NT2/D1 (cell line): Measurements from ENCODE around the gene CCT3.
A peak's percentile ranks its signal among the peaks of the same experiment; 100 is the strongest.

ENCODE experiments used
- DNase-seq: peaks from one replicate; pipeline ENCODE4 v3.0.0-alpha.2; 2011; ENCODE audit warnings: low read depth, low spot score
- H3K27me3 ChIP-seq: 2 replicates; pipeline ENCODE4 v1.6.0; 2011; ENCODE audit warnings: mild to moderate bottlenecking; ENCODE audit not compliant: insufficient read length, insufficient read depth
- H3K36me3 ChIP-seq: 2 replicates; pipeline ENCODE4 v1.6.1; 2011; ENCODE audit warnings: mild to moderate bottlenecking, low read length, mixed read lengths; ENCODE audit not compliant: insufficient read depth, insufficient read length
- H3K4me1 ChIP-seq: 2 replicates; pipeline ENCODE4 v1.5.1; 2011; ENCODE audit not compliant: insufficient read depth, insufficient read length
- H3K4me3 ChIP-seq: 2 replicates; pipeline ENCODE4 v1.5.1; 2011; ENCODE audit warnings: low read depth; ENCODE audit not compliant: insufficient read length
- H3K9ac ChIP-seq: 2 replicates; pipeline ENCODE4 v1.6.0; 2011; ENCODE audit warnings: low read depth; ENCODE audit not compliant: insufficient read length
- H3K9me3 ChIP-seq: 2 replicates; pipeline ENCODE4 v1.5.1; 2011; ENCODE audit warnings: mild to moderate bottlenecking, low read length; ENCODE audit not compliant: insufficient read depth
- SUZ12 ChIP-seq: IDR thresholded peaks from 2 replicates; pipeline ENCODE4 v1.6.1; 2011; ENCODE audit not compliant: insufficient read length, insufficient read depth; ENCODE audit errors: extremely low read depth
- YY1 ChIP-seq: IDR thresholded peaks from 2 replicates; pipeline ENCODE4 v1.6.1; 2011; ENCODE audit not compliant: insufficient read length, insufficient read depth
- ZNF274 ChIP-seq: IDR thresholded peaks from 2 replicates; pipeline ENCODE4 v1.6.1; 2011; ENCODE audit warnings: mild to moderate bottlenecking, low read depth, low read length

Gene CCT3

DNA sequence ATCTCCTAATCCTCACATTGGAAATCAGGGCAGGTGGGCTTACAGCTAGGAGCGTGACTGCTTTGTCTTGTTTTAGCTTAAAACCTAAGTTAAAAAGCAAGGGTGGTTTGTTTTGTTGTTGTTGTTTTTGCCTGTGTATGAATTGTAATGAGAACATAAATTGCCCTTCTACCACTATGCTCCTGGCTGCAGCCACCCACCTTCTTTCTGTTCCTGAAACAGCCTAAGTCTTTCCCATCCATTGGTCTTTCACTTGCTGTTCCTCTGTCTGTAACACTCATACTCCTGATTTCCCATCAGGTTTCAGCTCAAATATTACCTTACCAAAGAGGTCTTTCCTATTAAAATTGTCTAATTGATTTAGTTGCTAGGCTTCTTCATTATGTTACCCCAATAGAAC, 54.6 kb downstream of the CCT3 start:
- no peaks in the 10 kb centered on the region for H3K9me3 ChIP-seq
- H3K4me3 ChIP-seq, result peak overlapping the region; percentile 80
- DNase-seq, result no peak
- H3K27me3 ChIP-seq, result no peaks in the 10 kb centered on the region
- TF ChIP-seq ZNF274, result no peak
- TF ChIP-seq YY1, result no peak
- no peak for TF ChIP-seq SUZ12
- peak overlapping the region; percentile 95 for H3K9ac ChIP-seq
- peaks cover 76% of the 10 kb centered on the region for H3K36me3 ChIP-seq
- peaks cover 8% of the 10 kb centered on the region for H3K4me1 ChIP-seq

DNA sequence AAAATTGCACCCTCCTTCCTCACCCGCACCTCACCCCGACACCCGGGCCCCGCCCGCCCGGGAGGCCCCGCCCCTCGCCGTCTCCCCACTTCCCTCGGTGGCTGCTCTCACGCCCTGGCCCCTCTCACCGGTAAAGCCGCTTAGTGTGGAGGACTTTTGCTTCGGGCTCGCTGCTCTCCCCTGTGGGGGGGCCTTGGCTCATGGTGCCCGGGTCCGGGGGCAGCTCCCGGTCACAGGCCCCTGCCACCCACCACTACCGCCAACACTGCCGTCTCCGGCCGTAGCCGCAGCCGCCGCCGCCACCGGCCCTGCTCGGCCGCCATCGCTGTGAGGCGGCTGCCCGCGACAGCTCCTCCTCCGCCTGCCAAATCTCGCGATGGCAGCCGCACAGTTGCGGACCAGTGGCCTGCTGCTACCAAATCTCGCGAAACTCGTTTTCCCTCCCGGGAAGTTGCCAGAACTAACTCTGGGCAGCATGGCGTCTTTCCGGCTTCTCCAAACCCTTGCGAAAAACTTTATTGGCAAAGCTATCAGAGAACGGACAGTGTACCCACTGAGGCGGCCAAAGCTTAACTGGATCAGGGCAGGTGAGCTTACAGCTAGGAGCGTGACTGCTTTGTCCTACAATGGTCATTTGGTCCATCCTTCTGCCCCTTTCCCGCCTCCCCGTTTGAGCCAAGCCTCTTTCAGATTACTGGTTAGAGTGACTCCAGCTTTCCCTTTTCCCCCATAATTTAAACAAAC, 55.4 kb downstream of the CCT3 start, which contains the start of gene SMG5:
Gene SMG5 (minus strand): TSS at position 347 of the 744 bp plus-strand sequence. CDS start 145 bp downstream, at position 202.
- Histone ChIP-seq H3K36me3 (peaks cover 77% of the 10 kb centered on the region), H3K9me3 (no peaks in the 10 kb centered on the region)
- TF ChIP-seq SUZ12 (no peak), YY1 (peak; percentile 97)

DNA sequence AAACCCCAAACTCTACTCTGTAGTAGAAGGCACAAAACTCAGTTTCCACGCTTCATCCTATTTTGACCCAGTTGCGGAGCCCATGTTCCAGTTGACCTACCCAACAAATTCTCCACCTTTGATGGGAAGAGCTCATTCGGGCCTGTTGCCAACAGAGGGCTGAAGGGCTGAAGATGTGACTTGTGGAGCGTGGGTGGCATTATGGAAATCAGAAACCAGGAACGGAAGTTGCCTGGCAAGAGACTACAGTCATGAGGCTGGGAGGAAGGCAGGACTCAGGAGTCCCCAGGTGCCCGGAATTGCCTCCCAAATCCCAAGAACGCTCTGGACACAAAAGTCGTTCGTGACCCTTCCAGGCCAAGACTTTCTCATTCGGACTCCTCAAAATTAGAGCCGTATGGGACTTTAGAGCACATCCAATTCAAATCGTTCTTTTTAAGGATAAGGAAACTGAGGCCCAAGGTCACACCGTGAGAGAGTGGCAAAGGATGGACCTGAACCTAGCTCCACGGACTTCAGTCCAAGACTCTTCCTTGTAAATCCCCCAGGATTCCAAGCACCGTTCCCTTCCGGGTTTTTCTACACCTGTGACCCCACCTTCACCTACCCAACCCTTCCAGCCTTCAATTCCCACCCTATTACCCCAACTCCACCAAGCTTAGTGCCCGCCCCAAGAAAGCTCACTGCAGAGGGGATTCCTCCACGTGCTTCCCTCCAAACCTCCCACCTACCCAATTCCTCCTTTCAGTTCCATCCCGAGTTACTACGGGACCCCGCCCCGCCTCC, 56.2 kb downstream of the CCT3 start:
- Histone ChIP-seq H3K4me3 (peak overlapping the region; percentile 80), H3K9me3 (no peaks in the 10 kb centered on the region), H3K4me1 (peaks cover 8% of the 10 kb centered on the region), H3K9ac (peak overlapping the region; percentile 95), H3K36me3 (peaks cover 81% of the 10 kb centered on the region), H3K27me3 (no peaks in the 10 kb centered on the region)
- DNase-seq, result no peak
- no peak for TF ChIP-seq SUZ12
- TF ChIP-seq YY1, result no peak
- TF ChIP-seq ZNF274, result no peak

More for the DNA sequence above, 55.4 kb downstream of the CCT3 start, which contains the start of gene SMG5:
- peak; percentile 100 for DNase-seq
- H3K27me3 ChIP-seq, result no peaks in the 10 kb centered on the region
- peak within 1 kb of the TSS; percentile 95 for H3K9ac ChIP-seq
- peak within 1 kb of the TSS; percentile 80 for H3K4me3 ChIP-seq
- peaks cover 8% of the 10 kb centered on the region for H3K4me1 ChIP-seq

DNA sequence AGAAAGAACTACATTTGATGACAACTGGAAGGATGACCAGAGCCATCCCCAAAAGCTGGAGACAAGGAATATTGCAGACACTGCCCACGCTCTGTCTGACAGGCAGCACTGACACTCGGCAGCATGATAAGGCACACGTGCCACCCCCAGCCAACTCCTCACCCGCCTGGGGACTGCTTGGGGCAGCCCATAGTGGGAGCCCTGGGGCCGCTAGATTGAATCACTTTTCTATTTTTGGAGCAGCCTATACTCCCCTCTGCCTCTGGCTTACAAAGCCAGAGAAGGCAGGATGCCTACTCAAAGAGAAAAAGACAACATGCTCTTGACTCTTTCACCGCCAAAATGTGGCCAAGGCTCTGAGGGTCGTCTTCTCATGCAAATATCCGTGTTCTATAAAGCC, 56.8 kb downstream of the CCT3 start:
- DNase-seq, result no peak
- H3K4me1 ChIP-seq, result peaks cover 8% of the 10 kb centered on the region
- H3K27me3 ChIP-seq, result no peaks in the 10 kb centered on the region
- TF ChIP-seq ZNF274 (no peak), SUZ12 (no peak), YY1 (no peak)
- peak overlapping the region; percentile 80 for H3K4me3 ChIP-seq
- peak overlapping the region; percentile 95 for H3K9ac ChIP-seq
- H3K36me3 ChIP-seq, result peaks cover 81% of the 10 kb centered on the region
- H3K9me3 ChIP-seq, result no peaks in the 10 kb centered on the region

DNA sequence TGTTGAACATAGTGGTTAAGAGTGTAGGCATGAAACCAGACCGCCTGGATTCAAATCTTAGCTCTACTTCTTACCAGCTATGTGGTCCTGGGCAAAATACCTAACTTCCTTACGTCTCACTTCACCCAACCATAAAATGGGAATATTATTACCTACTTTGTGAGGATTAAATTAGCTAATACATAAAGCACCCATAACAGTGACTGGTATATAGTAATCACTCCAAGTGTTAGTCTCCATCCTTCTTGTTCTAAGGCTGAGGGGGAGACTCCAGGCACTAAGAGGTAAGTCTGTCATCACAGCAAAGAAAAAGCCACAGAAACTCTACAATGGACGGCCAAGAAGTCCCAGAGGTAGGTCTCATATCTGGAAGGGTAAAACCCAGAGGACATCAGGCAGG, 58.3 kb downstream of the CCT3 start:
- no peak for DNase-seq
- H3K4me3 ChIP-seq, result no peak overlapping the region
- no peaks in the 10 kb centered on the region for H3K9me3 ChIP-seq
- H3K4me1 ChIP-seq, result peaks cover 8% of the 10 kb centered on the region
- H3K27me3 ChIP-seq, result no peaks in the 10 kb centered on the region
- TF ChIP-seq ZNF274, result no peak
- no peak for TF ChIP-seq YY1
- no peak for TF ChIP-seq SUZ12
- H3K9ac ChIP-seq, result no peak overlapping the region
- H3K36me3 ChIP-seq, result peaks cover 79% of the 10 kb centered on the region

DNA sequence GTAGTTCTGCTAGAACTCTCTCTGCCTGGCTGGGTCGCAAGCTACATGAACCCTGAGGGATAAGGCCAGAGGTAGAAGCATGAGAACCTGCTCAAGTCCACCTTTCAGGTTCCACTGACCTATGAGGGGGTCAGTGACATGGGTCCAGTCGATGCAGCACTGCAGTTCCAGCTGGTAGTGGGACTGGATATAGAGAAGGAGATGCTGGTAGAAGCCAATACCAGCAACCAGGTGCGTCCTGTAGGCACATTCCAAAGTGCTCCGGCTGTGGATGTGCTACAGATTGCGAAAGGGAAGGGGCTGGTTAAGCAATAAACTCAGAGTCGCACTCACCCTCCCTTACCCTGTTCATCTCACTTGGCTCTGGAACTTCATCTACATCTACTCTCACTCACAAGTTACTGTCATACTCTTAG, 61.1 kb downstream of the CCT3 start:
- TF ChIP-seq YY1, result no peak
- no peak for TF ChIP-seq ZNF274
- TF ChIP-seq SUZ12, result no peak
- peaks cover 97% of the 10 kb centered on the region for H3K36me3 ChIP-seq
- DNase-seq, result no peak

DNA sequence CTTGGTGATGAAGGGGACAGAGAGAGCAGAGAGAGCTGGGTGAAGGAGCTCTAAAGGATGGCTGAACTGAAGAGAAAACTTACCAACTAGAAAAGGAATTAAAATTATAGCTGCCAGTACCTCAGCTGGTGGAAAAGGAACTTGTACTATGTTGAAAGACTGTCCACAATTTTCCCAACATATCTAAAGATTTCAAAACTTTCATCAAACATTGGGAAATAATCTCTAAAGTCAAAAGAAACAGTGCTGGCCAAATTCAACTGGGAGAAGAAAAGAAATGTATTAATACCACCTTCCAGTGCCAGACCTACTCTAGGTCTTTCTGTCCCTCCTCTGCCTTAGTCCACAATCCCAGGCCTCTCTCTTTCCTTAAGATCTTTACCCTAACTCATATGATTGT, 61.6 kb downstream of the CCT3 start:
- H3K9ac ChIP-seq, result no peak overlapping the region
- no peak overlapping the region for H3K4me3 ChIP-seq
- H3K36me3 ChIP-seq, result peaks cover 98% of the 10 kb centered on the region
- TF ChIP-seq SUZ12 (no peak), ZNF274 (no peak), YY1 (no peak)
- H3K9me3 ChIP-seq, result no peaks in the 10 kb centered on the region
- H3K27me3 ChIP-seq, result no peaks in the 10 kb centered on the region
- peaks cover 8% of the 10 kb centered on the region for H3K4me1 ChIP-seq
- no peak for DNase-seq

More for the DNA sequence above, 61.1 kb downstream of the CCT3 start:
- H3K4me1 ChIP-seq, result peaks cover 8% of the 10 kb centered on the region
- no peaks in the 10 kb centered on the region for H3K9me3 ChIP-seq
- no peak overlapping the region for H3K9ac ChIP-seq
- no peaks in the 10 kb centered on the region for H3K27me3 ChIP-seq
- H3K4me3 ChIP-seq, result no peak overlapping the region
